GM18907 (cell line): ENCODE results near the gene FER.
A peak's percentile ranks its signal among the peaks of the same experiment; 100 is the strongest.

ENCODE experiments used
- ATAC-seq: cut with Tn5 transposase; IDR thresholded peaks from one replicate; pipeline ENCODE4 v1.9.1; 2021; ENCODE audit warnings: mild to moderate bottlenecking, moderate library complexity; ENCODE audit not compliant: unreplicated experiment

The FER gene

DNA sequence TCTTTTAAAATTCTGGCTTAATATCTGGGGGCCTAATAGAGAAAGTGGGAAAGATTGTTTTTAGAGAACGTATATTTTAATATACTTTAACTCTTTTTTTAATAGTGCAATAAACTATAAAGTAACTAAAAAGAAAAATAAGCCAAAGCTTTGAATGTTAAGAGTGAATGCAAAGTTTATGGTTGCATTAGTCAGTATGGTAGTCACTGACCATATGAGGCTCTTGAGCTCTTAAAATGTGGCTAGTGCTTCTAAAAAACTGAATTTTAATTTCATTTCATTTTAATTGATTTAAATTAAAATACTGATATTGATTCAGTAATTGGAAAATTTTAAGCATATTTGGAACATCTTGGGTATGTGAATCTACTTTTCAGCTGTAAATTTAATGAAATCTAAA, 351.4 kb downstream of the FER start:
- no peak for ATAC-seq

DNA sequence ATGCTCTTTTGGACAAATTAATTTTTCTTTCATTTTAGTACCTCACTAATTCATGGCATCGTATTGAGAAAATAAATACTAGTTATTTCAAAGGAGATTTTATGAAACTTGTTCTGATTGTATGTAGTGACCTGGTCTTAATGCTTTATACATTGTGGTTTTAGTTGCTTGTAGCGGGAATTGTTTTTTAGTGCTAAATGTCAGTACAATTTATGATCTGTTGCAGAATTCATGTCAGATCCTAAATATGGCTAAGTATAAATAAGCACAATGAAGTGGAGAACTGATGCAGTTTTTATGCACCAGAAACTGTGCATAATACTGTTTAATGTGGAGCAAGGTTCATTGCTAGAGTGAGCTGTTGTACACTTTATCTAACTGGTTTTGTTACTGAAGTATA, 353.3 kb downstream of the FER start:
- no peak for ATAC-seq

DNA sequence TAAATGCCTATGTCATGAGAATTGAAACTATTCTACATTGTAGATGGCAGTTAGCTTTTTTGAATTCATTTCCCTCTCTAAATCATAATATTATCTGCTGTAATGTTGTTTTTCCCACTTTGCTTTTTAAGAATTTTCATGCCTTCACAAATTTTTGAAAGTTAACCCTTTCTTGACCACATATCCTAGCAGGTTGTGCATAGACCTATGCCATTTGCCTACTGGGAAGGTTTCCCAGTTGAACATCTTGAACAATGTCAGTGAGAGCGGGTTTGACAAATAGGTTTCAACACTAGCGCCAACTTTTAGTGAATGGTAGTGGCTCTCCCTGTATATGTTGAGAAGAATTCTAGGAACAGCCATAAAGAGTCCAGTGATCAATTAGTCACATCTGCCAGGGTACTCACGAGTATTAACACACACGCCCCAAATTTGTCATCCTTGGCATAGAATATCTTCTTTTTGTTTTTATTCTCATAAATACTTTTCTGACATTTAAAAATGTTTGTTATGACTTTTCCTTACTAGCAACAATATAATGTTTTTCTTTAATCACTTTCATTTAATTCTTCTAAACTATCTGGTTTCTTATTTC, 354.5 kb downstream of the FER start:
- no peak for ATAC-seq

DNA sequence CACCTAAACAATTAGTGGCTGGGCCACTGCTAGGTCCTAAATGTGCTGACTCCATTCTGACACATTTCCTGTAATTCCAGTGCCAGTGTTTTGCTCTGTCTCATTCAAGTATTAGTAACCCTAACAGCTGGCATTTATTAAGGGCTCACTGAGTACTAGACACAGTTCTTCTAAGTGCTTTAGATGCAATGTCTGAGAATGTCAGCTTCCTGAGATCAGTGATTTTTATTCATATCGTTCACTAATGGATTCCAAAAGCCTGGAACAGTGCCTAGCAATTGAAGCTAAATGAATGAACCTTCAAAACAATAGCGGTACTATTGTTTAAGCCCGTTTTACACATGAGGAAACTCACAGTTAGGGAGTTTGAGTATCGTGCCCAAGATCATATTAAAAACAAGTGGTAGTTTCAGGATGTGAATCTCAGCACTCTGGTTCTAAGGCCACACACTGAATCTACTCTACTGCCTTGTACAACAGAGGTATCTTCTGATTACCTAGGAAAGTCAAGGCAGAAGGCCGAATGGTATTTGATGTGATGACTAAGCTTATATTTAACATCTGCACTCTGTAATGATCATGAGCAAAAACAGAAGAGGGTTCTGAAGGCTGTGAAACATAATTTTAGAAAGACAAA, 358.1 kb downstream of the FER start:
- ATAC-seq = no peak

DNA sequence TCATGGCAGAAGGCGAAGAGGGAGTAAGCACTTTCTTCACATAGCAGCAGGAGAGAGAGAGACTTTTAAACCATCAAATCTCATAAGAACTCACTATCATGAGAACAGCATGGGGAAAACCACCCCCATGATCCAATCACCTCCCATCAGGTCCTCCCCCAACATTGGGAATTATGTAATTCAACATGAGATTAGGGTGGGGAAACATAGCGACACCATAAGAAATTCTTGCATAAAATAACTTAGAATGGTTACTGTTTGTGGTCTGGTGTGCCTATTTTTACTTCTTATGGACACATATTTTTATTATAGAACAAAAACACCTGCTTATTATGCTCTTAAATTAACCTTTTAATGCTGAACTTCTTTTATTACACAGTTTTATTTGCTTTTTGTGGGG, 364.0 kb downstream of the FER start:
- ATAC-seq = no peak

DNA sequence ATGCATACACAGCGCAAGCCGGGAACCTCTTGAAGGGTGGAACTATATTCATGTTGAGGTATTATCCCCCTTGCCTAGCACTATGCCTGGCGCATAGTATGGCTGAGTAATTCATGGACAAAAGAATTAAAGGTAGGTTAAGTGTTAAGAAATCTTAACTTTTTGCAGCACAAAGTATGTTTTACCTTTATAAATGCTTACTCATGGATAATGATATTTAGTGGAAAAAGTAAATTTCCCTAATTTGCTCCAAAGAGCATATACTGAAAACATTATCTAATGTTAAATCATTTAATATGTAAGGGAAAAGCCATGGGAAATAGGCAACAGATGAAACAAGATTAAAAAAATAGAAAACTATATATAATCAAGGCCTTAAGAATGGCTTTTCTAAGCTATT, 365.9 kb downstream of the FER start:
- no peak for ATAC-seq

DNA sequence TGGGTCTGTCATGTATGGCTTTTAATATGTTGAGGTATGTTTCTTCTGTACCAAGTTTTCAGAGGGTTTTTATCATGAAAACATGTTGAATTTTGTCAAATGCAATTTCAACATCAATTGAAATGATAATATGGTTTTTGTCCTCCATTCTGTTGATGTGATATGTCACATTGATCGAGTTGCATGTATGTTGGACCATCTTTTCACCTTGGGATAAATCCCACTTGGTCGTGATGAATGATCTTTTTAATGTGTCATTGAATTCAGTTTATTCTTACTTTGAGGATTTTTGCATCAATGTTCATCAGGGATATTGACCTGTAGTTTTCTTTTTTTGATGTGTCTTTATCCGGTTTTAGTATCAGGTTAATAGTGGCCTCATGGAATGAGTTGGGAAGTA, 373.5 kb downstream of the FER start:
- no peak for ATAC-seq

DNA sequence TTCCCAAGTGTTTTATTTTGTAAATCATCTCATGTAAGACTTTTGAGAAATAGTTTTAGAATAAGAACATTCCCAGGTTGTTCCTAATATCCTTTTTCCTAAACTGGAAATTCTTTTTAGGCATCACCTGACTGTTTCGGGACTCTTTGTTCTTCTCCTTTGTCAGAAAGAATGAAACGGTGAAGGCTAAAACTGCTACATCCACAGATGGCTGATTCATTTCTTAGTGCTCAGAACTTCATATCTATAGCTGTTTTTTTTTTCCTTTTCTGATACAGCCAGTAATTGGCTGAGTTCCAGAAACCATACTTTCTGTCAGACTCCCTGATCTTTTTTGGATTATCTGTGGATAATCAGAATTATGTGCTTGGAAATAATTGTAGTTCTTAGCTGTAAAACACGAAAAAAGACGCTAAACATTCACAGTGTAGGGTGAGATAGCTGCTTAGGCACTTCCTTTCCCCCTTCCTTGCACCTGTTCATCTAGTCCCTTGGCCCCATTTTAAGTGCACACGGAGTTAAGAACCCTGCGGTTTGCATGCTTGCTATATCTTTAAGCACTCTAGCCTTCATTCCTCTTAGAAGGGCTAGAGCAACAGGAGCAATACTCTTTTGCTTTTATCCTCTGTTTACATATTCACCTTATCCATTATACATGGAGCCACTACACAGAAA, 378.2 kb downstream of the FER start:
- ATAC-seq = no peak

DNA sequence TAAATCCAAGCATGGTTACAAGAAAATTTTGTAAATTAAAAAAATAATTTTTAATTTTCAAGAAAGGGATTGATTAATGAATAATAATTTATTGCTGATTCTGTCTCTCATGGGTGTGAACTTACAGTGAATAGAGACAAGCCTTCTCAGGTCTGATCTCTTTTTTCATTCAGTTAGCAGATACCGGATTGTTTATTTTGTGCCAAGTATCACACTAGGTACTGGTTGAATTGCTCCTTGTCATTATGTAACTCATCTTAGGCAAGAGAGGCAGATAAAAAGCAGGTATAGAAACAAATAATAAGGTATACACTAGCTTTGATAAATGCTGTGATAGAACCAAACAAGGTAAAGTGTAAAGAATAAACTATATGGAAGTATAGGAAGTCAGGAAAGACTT, 378.8 kb downstream of the FER start:
- no peak for ATAC-seq

DNA sequence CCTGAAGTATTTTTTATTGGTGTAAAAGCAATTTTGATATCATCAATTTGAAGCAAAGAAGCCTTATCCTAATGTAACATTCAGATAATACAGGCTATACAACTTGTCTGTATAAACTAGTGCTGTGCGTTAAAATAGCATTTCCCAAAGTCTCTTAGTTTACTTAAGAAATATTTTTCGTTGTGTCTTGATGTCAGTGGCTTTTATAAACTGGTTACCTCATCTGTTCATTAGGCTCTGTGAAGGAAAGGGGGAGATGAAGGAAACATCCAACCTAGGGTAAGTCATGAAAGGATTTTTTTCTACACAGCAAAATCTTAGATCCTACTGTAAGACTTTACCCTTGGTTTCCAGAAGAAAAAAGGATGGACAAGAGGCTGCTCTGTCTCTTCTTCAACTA, 389.2 kb downstream of the FER start:
- no peak for ATAC-seq

DNA sequence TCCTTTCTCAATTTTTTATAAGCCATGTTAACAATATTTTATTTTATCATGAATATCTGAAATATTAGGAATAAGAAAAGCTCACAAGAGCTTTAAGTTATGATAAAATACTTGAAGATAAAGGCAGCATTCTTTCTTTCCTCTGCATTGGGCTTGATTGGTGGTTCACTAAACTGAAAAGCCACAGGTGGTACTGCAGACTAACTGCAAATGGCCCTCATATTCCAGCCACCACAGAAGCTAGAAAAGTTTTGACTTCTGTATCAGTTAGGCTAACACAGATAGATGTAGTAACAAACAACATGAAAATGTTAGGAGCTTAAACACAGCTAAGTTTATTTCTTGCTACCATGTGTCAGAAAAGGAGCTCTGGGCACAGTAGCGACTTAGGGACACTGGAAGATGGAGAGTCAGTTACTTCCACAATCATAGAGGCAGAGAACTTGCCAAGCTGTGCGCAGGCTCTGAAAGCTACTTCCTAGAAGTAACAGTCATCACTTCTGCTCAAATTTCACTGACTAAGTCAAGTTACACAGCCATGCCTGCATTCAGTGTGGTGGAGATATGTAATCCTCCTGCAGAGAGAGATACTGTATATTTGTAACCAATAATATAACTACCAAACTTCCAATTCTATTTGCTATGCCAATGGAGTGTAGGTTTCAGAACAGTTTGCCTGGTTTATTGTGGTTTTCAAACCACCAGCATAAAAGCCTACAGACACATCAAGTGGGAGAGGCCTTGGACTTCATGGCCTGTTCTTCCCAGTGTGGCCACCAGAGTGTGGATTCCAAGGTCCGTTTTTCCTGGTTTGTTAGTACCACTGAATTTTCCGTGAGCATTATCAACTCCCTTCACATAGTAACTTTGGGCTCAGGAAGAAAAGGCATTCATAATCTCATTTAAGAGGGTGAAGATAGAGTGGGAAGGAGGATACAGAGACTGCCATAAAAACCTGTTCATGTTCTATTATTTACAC, 393.8 kb downstream of the FER start:
- ATAC-seq = no peak

DNA sequence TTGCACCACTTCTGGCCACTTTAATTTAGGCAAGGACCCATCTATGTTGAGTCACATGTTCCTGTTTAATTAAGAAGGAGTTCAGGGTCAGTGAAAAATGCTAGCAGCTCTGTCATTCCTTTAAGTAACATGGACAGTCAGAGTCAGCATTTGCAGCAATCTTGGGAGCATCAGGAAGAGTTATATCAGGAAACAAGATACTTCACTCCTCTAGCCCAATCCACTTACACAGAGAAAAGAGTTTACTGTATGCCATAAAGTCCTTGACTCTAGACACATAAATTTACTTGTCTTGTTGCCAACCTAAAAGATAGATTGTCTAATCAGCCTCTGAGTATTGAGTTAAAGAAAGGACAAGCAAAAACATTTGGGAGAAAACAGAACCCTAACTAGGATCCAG, 395.3 kb downstream of the FER start:
- ATAC-seq = no peak

DNA sequence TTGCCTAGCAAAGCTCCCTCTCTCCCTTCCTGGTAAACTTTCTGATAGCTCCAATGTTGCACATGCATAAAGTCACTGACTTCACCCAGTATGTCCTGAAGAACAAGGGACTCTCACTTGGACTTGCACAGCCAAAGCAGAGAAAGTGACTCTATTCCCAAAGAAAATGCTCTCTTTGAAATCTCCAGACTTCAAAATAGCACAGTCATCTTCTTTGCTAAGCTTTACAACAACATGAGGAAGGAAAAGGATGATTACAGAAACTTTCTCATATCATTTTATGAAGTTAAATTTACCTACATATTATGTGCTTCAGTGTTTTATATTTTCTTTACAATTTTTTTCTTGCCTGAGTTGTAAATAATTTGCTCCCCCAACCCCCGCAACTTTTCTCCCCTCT, 397.4 kb downstream of the FER start:
- ATAC-seq = no peak

DNA sequence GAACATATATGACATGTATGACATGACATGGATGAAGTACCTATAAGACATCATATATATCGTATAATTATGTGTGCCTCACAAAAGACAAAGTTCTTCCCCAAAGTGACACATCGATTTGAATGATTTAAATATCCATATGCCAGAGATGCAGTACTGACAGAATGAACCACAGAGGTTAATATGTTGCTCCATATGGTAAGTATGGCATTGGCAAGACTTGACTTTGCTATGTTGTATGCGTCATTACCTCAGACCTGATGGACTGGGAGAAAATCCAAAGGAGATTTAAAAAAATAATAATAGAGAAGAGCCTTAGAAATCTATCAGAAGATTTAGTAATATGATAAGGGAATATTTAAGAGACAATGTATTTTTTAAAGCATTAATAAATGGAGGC, 398.9 kb downstream of the FER start:
- ATAC-seq = no peak

DNA sequence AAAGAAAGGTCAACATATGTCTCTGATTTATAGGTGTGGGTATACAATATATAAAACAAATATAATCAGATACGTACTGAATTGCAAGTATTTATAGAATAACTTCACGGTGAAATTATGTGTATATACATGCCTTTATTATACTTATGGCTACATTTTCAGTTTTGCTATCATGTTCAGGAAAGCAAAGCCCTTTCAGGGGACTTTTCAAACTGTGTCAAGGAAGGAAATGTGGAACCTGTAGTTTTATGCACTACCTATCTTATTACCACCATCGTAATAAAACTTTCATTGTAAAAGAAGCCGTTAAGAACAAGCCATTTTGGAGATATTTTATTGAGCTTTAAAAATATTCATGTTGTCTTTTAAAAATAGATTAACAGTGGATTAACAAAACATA, 404.9 kb downstream of the FER start:
- ATAC-seq = no peak

DNA sequence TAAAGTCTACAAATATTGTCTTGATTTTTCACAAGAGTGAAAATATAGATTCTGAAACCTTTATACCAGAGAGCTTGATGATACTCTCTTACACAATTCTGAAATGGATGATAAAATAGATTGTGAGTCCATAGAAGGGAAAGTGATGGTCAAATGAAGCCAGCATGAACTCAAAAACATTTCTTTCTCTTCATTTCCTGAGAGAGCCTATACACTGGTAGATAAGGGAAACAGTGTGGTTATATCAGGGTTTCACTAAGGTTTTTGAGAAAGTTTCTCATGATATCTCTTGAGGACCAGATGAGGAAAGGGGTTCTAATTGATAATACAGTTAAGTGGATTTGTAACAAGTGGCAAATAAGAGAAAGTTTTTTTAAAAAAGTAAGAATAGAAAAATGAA, 407.9 kb downstream of the FER start:
- ATAC-seq = peak; percentile 87

DNA sequence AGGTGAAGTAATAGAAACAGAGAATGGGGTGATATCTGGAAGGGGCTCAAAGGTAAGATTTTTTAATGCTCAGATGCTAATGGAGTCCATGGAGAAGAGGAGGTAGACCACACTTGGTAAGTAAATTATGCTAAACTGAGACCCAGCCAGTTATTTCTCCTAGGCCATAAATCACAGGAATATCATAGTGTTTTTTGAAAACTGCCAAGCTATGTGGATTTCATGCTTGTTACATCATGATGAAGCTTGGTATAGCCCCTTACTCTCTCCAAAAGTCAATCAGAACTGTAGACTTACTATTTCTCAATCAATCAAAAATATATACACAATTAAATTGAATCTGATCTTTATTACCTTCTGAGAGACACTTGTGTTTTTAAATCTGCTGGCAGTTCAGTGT, 409.2 kb downstream of the FER start:
- no peak for ATAC-seq

DNA sequence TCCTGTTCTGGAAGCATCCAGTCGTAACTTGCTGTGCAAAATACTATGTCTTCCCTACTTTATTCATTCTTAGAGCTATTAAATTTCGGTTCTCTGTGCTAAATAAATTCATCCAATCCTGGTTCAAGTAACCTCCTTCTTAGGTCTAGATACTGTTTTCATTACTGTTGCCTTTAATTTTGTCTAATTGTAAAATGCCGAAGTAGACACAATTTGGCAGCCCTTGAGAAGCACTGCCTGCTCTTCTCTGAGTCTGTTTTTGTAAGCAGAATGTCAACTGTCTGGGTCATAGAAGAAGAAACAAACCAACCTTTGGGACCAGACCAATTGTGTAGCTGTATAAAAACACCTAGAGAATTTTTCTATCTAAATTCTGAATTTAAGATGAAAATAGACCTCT, 412.8 kb downstream of the FER start:
- ATAC-seq = no peak

DNA sequence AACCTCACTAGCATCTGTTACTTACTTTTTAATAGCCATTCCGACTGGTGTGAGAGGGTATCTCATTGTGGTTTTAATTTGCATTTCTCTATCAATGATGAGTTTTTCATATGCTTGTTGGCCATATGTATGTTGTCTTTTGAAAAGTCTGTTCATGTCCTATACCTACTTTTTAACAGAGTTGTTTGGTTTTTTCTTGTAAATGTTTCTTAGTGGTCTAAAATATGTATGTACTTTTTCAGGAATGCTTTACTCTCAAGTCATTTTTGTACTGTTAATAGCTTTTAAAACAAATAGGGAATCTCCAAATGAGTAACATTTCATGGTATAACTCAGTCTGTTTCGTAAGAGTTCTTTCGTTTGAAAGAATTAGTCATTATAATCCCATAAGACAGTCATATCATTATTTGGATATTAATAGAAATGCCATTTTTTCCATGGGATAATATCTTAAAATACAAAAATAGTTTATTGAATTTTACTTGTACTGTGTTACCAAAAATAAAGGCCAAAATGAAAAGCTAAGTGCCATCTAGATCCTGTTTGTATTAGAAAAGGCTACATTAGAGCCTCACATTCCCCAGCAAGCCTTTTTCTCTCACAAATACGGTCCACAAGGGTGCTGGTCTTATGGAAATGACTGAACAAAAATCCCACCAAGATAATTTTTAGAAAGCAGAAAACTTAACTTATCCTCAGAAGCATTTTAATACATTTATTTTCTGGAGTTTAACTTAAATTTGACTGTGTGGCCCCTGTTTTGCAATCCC, 414.4 kb downstream of the FER start:
- peak; percentile 88 for ATAC-seq

DNA sequence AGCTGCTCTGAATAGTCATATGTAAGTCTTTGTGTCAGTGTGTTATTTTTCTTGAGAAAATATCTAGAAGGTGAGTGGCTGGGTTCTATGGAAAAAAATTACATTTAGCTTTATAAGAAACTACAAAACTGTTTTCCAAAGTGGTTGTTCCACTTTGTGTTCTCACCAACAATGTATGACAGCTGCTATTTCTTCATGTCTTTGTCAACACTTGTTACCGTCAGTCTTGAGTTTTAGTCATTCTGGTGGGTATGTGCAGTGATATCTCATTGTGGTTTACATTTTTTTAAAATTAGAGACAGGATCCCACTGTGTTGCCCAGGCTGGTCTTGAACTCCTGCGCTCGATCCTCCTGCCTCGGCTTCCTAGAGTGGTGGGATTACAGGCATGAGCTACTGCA, 415.6 kb downstream of the FER start:
- no peak for ATAC-seq

DNA sequence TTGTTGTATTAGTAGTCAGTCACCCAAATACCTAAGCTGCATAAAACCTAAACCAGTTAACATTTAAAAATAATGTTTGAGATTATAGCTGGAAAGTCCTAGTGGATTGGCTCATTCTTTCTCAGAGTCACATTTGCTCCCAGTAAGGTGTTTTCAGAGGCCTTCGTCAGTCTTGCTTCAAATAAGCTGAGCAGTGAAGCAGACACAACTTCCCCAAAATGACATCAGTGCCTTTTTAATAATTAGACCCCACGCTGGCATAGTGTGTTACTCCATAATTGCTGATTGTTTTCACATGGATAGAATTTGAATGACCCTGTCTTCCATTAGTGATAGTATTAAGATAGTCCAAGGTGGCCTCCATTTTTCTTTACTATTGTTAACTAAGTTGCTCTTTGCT, 416.3 kb downstream of the FER start:
- ATAC-seq = peak; percentile 59
